ENCODE measurements around the gene TMPRSS9.

- TF ChIP-seq EZH2phosphoT487 (IDR thresholded peaks at IDR 0.05; ENCODE audit: borderline replicate concordance, low read length): no peak; the same call in 1 of the 2 replicates
- TF ChIP-seq CTCF (conservative IDR thresholded peaks at IDR 0.05; ENCODE audit: low read depth, low read length): no peak
Observed at GRCh38 chr19:2359992-2360685, at the start of gene TMPRSS9.

Measured in PC-3 (cell line).